GM21367 (cell line): ENCODE measurements around the gene NGEF.

Source experiments
- ATAC-seq: cut with Tn5 transposase; IDR thresholded peaks from one replicate; pipeline ENCODE4 v1.9.1; 2021; ENCODE audit not compliant: unreplicated experiment

Gene NGEF

GRCh38 chr2:232888839-232889529 is 124.1 kb downstream of the NGEF start:
- ATAC-seq = no peak

DNA sequence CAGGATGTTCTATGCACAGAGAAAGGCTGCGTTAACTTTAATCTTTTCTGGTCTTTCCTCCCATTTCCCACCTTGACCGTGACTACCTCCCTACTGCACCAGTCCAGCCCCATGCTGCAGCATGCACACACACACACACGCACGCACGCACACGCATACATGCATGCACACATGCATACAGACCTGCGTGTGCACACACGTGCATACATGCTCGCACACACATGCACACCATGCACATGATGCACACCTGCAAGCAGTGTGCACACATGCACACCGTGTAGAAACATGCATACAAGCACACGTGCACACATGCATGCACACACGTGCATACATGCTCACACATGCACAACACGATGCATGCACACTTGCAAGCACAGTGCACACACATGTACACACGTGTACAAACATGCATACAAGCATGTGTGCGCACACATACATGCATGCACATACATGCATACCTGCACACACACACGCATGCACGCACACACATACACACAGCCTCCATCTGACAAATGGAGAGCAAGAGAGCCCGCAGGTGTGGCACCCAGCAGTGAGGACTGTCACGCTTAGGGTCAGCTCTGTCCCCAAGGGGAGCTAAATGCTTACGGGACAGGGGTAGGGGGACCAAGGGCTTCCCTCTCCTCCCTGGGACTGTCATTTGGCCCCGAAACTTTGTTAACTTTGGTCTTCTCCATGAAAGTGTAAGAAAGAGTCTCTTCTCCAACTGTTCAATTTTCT is 124.8 kb downstream of the NGEF start:
- no peak for ATAC-seq

DNA sequence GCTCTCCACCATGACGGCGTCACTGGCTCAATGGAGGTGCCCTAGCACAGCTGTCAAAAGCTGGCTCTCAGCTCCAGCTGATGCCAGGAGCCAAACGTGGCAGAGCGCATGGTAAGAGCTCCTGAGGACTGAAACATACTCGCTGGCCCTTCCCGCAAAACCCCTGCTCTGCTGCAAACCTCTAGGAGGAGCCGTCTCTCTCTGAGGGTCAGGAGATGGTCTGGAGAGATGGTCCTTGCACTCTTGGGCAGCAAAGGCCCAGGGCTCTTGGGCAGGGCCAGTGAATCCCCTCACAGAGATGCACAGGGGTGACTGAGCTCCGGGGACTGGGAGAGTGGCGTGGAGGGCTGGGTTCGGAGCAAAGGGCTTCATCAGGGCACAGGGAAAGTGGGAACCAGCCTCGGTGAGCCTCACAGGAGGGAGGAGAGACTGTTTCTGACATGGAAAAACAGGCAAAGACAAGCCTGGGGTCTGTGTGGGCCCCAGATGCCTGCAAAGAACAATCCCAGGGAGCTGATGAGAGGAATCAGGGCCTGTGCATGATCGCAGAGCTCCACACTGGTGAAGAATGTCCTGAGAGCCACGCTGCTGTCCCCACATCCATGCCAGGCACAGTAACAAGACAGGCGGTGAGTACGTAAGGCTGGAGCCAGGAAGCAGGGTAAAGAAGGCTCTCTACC is 125.7 kb downstream of the NGEF start:
- no peak for ATAC-seq

DNA sequence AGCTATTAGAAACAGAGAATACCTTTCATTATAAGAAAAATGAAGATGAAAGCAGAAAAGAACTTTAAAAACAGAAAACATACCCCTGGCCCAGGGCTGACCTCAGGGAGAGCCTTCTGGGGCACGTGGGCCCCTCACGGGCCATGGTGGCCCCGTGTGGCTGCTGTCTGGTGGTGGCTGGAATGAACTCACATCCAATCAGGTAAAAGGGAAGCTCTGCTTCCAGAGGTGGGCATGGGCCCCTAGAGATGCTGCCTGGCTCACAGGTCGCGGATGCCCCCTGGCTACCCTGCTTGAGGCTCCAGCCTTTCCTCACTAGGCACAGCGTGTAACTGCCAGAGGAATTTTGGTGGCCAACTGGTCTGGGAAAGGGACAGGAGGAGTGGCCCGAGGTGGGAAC is 126.4 kb downstream of the NGEF start:
- ATAC-seq = no peak

DNA sequence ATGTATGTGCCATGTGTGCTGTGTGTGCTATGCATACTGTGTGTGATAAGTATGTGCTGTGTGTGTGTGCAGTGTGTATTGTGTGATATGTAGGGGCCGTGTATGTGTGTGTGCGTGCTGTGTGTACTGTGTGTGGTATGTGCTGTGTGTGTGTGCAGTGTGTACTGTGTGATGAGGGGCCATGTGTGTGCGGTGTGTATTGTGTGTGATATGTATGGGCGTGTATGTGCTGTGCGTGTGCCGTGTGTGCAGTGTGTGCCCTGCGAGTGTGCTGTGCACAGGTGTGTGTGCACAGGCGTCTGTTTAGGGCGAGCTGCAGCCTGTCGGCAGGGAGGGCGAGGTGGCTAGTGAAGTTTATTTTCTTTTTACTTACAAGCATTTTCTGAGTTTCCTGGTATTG is 126.9 kb downstream of the NGEF start:
- ATAC-seq = no peak

GRCh38 chr2:232885264-232885961 is 127.6 kb downstream of the NGEF start:
- no peak for ATAC-seq

- ATAC-seq = no peak
Measured at GRCh38 chr2:232884549-232885263, 128.3 kb downstream of the NGEF start.

- ATAC-seq = no peak
Measured at GRCh38 chr2:232884001-232884421, 129.0 kb downstream of the NGEF start.

DNA sequence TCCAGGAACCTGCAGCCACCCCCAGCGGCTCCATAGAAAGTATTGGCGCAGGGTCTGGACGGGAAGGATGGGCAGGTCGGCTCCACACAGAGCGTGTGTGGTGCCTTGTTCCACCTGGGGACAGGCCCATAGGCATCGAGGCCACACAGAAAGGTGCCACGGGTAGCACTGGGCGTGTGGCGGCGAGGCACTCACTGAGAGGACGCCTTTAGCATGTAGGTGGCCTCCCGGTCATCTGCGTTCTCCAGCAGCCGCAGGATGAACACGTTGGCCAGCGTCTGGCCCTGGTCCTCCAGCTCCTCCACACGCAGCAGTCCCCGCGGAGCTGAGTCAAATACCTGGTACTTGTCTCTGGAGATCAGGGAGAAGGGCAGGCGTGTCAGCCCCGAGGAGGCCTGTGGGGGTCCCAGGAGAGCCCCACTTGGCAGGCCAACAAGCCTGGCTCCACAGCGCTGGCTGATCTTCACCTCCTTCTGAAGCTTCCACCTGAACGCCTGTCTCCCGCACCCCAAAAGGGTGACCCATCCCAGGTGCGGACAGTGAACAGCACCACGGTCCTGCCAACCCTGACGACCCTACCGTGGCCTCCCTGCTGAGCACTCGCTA is 129.8 kb downstream of the NGEF start:
- ATAC-seq = no peak

- ATAC-seq = no peak
Measured at GRCh38 chr2:232882505-232883115, 130.4 kb downstream of the NGEF start.

DNA sequence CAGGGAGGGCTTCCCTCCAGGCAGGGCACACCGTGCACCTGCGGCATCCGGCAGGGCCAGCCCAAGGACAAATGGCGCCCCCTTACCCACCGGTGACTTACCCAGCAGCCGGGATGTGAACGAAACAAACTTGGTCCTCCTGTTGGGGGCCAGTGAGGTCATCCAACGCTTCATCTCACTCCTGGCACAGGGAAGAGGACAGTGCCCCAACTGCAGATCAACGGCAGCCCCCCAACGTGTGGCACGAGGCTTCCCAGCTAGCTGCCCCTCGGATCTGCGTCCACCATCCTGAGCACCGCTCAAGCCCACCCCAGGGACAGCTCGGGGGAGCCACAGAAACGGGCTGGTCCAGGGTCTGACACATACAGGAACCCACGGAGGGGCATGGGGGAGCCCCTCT is 131.0 kb downstream of the NGEF start:
- no peak for ATAC-seq

GRCh38 chr2:232880764-232881351 is 132.2 kb downstream of the NGEF start:
- ATAC-seq = no peak

DNA sequence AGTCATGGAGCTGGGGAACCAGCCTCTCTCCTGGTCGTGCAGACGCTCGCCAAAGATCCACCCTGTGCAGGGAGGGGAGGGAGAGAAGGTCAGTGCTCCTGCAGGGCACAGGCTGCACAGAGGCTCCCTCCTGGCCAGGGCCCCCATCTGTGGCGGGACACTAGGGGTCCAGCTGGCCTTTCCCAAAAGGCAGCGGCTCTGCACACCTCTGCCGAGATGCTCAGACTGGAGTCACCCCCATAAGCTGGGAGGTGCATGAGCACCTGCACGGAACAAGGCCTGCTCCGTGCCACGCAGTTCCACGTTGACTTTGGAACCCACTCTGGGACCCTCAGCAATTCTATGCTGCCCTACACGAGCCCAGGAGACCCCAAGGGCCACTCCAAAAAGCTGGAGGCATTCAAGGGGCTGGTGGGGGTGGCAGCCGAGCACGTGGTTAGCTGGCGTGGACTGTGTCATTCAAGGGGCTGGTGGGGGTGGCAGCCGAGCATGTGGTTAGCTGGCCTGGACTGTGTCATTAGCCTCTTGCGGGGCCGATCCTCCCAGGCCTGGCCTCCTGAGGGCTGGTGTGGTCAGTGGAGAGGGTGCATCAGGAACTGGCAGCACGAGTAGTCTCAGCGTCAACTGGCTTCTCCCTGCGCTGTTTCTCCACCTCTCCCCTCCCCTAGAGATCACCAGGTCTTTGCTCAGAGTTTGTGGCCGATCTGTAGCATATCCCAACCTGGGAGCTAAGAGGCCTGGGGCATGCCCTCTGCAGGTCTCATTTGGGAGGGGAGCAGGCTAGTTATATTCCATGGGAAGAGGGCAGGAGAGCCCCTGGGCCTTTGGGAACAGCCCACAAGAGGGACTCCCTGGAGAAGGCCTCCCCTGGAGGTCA is 133.2 kb downstream of the NGEF start:
- no peak for ATAC-seq

GRCh38 chr2:232878855-232879617 is 134.0 kb downstream of the NGEF start:
- no peak for ATAC-seq

- no peak for ATAC-seq
Measured at GRCh38 chr2:232877940-232878511, 135.0 kb downstream of the NGEF start.

- ATAC-seq = no peak
Measured at GRCh38 chr2:232876978-232877441, 136.0 kb downstream of the NGEF start.

- ATAC-seq = no peak
Measured at GRCh38 chr2:232876161-232876977, 136.7 kb downstream of the NGEF start.
